C4-2B (cell line): Measurements from ENCODE around the gene DQX1.
A peak's percentile ranks its signal among the peaks of the same experiment; 100 is the strongest.

Experiments
- H3K27ac ChIP-seq: fragments of 450-650 bp; 2 replicates; pipeline ENCODE4 v1.5.1; 2017
- ZFX ChIP-seq: fragments of 450-650 bp; IDR thresholded peaks from 2 replicates; pipeline ENCODE4 v1.6.1; 2017
- TF ChIP-seq, protein P1 (sequence below): fragments of 450-650 bp; conservative IDR thresholded peaks from 2 replicates; pipeline ENCODE4 v1.5.1; 2017; ENCODE audit warnings: mild to moderate bottlenecking

Gene DQX1

DNA sequence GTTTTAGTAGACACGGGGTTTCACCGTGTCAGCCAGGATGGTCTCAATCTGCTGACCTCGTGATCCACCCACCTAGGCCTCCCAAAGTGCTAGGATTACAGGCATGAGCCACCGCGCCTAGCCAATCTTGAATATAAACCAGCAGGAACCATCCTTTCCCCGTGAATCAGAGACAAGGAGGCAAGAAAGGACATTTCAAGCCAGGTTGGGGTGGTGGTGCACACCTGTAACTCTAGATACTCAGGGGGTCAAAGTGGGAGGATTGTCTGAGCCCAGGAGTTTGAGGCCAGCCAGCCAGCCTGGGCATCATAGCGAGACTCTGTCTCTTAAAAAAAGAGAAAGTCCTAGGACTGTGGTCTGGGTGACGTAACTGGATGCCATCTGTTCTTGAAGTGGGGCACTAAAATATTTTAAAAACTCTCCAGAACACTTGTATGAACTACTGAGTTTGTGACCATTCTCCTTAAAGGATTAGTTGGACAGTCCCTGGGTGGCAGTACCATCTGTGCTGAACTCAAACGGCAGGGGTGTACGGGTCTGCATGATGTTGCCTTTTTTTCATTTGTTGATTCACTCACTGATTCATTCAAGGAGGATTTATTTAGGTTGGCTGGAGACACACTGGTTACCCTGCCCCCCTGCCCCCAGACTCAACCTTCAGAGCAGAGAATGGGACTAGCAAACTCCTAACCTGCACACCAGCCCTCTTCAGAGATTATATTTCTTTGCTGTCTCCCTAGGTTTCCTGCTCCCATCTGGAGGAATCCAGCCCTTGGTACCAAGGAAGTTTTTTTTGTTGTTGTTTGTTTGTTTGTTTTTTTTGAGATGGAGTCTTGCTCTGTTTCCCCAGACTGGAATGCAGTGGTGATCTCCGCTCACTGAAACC, 14.7 kb downstream of the DQX1 start:
- no peak overlapping the region for H3K27ac ChIP-seq
- TF ChIP-seq, protein P1, sequence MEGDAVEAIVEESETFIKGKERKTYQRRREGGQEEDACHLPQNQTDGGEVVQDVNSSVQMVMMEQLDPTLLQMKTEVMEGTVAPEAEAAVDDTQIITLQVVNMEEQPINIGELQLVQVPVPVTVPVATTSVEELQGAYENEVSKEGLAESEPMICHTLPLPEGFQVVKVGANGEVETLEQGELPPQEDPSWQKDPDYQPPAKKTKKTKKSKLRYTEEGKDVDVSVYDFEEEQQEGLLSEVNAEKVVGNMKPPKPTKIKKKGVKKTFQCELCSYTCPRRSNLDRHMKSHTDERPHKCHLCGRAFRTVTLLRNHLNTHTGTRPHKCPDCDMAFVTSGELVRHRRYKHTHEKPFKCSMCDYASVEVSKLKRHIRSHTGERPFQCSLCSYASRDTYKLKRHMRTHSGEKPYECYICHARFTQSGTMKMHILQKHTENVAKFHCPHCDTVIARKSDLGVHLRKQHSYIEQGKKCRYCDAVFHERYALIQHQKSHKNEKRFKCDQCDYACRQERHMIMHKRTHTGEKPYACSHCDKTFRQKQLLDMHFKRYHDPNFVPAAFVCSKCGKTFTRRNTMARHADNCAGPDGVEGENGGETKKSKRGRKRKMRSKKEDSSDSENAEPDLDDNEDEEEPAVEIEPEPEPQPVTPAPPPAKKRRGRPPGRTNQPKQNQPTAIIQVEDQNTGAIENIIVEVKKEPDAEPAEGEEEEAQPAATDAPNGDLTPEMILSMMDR: no peak
- no peak for TF ChIP-seq ZFX

DNA sequence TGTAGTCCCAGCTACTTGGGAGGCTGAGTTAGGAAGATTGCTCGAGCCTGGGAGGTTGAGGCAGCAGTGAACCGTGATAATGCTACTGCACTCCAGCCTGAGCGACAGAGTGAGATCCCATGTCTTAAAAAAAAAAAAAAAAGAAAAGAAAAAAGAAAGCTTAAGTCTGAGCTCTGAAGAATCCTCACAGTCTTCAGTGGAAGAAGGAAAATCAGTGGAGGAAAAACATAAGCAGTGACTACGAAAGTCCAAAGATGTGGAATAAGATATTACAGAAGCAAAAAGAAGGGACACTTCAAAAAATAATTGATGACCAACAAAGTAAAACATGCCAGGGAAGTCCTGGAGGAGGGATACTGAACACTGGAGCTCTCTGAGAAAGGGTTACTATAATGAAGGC, 15.8 kb downstream of the DQX1 start:
- H3K27ac ChIP-seq: no peak overlapping the region
- no peak for TF ChIP-seq ZFX
- TF ChIP-seq, protein P1: no peak

DNA sequence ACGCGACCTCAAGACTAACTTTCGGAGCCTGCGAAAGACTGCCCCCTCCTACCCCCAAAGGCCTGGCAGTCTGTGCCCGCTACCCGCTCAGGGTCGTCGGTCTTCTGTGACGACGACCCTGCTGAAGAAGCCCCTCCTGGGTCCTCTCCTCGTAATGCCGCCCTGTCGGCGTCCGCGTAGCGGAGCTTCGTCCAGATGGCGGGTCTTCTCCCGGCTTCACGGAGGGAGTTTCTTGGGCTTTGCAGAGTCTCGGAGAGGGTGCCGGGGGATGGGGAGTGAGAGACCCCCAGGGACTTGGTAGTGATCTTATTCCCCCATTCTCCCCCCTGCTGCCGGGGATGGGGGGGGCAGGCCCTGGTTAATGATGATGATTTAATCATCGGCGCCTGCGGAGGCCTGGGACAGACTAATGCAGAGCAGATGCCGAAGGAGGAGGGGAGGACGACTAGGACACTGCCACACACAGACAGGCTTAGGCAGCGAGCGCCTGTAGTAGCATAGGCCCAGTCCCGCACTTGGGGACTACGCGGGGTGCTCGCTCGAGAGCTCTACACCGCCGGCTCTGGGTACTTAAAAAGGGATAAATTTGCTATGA, 18.0 kb downstream of the DQX1 start:
- TF ChIP-seq, protein P1: no peak
- 0 out of 2 replicates have a peak, but pooled peaks have one; percentile 14 for TF ChIP-seq ZFX
- peak overlapping the region; percentile 97 for H3K27ac ChIP-seq

DNA sequence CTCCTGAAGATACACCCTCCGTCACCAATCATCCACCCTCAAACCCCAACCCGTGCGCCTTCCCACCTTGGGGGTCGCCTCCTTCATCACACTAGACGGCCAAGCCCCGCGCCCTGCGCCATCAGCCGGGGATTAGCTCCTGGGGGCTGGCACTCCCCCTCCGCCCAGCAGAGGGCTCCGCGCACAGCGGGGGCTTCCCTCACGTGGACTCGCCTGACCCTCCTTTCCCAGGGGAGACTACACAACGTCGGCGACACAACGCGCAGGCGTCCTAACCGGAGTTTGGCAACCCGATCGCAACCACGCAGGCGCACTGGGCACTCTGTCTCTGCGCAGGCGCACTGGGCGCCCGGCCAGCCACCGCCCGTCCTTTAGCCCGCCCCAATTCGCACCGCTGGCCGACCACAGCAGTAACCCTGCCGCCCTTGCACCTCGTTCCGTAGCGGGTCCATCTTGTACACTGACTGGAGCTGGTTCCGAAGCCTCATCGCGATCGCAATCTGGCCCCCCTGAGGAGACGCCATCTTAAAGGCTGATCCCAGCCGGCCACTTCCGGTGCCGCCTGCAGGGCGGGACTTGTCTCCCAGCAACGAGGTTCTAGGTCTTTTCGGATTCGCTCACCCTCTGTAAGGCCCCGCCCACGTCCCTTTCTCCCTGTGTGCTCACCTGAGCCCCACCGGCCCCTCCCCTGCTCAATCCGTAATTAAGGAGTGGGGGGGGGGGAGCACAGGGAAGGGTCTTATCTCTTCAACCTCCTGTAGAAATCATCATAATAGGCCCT, 18.7 kb downstream of the DQX1 start, which contains the start of gene PCGF1:
Gene PCGF1 (minus strand): TSS at position 551 of the 781 bp plus-strand sequence. CDS start 27 bp downstream, at position 524.
- TF ChIP-seq, protein P1: no peak
- no peak for TF ChIP-seq ZFX
- peak within 1 kb of the TSS; percentile 97 for H3K27ac ChIP-seq

DNA sequence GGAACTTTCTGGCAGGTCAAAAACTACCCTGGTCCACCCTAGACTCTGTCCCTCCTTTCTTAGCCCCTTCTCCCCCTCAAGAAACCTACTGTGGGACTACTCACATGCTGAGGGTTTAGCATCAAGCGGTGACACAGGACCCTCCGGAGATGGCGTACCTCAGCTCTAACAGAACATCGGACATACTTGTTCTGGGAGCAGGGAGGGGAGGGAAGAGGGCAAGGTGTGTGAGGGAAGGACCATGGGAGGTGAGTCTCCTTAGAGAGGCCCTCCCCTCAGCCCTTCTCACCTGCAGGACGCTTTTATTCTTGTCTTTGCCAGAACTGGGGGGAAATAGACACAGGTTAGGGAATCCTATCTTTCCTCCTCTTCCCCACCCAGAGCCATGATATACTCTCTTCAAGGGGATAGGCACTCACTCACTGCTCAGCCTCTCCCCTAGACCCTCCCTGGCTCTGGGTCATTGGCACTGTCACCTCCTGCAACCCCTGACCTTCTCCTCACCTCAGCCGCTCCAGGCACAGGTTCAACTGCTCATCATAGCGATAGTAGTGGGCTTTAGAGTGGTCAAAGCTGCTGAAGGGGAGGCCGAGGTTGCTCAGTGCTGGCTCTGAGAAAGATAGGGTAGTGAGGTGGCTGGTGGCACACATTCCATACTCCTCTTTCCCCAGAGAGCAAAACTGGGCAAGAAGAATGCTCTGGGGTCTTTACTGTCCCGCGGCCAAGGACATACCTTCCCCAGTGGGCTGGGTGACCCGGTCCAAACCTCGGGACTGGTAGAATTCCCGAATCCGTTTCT, 20.4 kb downstream of the DQX1 start:
- TF ChIP-seq, protein P1: no peak
- no peak for TF ChIP-seq ZFX

DNA sequence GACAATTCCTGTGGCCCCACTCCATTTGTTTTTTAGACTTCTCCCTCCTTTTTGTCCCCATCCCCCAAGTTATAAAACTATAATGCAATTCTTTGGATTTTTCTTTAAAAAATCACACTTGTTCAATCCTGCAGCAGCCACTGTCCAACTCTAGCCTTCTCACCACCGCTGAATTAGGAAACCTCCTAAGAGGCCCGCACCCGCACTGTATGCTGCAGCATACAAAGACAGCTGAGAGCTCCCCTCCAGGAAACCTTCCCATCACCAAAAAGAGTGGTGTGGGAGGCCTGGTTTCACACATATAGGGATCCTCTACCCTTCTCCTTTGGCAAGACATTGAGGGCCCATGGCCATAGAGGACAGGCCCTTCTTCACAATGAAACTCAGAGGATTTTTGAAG, 21.4 kb downstream of the DQX1 start:
- H3K27ac ChIP-seq: no peak overlapping the region
- no peak for TF ChIP-seq ZFX
- TF ChIP-seq, protein P1: no peak

More for the DNA sequence above, 20.4 kb downstream of the DQX1 start:
- H3K27ac ChIP-seq: no peak overlapping the region; the same call in 1 of the 2 replicates
